ENCODE measurements around the gene PCNX2. TPM values are rescaled to one million over a fixed set of nuclear protein-coding genes. Genes with fewer than 3 reads are reported as not detected.
A peak's percentile ranks its signal among the peaks of the same experiment; 100 is the strongest.

The PCNX2 gene
- total and polyA plus RNA-seq, 10 of the 15 experiments (the other 5 are each of a cell fraction or from before 2014, with no cell fraction given) = 2.1 to 16.4 (median 8.1) TPM

DNA sequence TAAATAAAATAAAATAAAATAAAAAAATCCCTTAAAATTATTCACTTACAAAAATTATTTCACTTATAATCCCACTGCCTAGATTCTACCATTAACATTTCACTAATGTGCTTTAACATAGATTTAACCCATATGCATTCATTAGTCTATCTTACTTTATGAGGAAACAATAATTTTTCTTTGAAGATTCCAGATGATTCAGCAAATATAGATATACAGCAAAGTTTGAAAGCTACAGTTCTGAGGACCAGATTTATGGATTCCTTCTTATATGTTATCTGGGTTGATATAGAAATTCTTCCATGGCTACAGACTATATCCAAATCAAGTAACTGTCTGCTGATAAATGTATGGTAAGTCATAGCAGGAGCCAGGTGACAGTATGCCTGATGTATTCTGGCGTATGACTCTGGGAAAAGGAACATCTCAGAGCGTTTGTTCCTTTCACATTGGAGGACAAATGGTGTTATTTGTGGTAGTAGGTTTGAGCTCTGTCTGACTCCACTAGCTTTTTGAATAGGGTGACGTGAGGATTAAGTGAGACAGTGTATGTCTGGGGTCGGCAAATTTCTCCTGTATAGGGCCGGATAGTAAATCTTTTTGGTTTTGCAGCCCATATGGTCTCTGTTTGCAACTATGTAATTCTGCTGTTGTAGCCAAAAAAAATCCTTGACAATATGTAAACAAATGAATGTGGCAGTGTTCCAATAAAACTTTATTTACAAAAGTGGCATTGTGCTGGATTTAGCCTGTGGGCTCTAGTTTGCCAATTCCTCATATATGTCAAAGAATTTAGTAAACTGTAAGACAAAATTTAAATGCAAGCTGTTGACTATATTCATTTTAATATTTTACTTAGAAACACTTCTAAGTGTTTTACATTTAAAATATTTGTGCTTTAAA, 41.3 kb upstream of the PCNX2 start:
- SMC1A ChIA-PET (ENCODE audit: uncharacterized antibody, unreplicated experiment) = no interaction called here
- no peak for TF ChIP-seq MYB (IDR thresholded peaks at IDR 0.05; ENCODE audit: borderline replicate concordance, low read depth, low read length)
- TF ChIP-seq, protein P1, sequence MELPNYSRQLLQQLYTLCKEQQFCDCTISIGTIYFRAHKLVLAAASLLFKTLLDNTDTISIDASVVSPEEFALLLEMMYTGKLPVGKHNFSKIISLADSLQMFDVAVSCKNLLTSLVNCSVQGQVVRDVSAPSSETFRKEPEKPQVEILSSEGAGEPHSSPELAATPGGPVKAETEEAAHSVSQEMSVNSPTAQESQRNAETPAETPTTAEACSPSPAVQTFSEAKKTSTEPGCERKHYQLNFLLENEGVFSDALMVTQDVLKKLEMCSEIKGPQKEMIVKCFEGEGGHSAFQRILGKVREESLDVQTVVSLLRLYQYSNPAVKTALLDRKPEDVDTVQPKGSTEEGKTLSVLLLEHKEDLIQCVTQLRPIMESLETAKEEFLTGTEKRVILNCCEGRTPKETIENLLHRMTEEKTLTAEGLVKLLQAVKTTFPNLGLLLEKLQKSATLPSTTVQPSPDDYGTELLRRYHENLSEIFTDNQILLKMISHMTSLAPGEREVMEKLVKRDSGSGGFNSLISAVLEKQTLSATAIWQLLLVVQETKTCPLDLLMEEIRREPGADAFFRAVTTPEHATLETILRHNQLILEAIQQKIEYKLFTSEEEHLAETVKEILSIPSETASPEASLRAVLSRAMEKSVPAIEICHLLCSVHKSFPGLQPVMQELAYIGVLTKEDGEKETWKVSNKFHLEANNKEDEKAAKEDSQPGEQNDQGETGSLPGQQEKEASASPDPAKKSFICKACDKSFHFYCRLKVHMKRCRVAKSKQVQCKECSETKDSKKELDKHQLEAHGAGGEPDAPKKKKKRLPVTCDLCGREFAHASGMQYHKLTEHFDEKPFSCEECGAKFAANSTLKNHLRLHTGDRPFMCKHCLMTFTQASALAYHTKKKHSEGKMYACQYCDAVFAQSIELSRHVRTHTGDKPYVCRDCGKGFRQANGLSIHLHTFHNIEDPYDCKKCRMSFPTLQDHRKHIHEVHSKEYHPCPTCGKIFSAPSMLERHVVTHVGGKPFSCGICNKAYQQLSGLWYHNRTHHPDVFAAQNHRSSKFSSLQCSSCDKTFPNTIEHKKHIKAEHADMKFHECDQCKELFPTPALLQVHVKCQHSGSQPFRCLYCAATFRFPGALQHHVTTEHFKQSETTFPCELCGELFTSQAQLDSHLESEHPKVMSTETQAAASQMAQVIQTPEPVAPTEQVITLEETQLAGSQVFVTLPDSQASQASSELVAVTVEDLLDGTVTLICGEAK (IDR thresholded peaks at IDR 0.05; ENCODE audit: borderline replicate concordance) = peak; percentile 53
- intact Hi-C loops (cut with micrococcal nuclease; ENCODE audit: unreplicated experiment) = no loop called here
- CTCF ChIA-PET = no interaction called here
- no peaks in the 10 kb centered on the region for H3K27me3 ChIP-seq (replicated peaks in 1 of 2; ENCODE audit: control insufficient read depth in 2 of 2, insufficient read depth in 2 of 2, low read length in 1 of 2)
- ATAC-seq (no peak), DNase-seq (ENCODE audit: low read depth, low spot score) (no peak), FAIRE-seq (no peak)
- POLR2A ChIA-PET = no interaction called here
- in situ Hi-C loops (cut with MboI) = no loop called here
- no peaks in the 10 kb centered on the region for H3K9me3 ChIP-seq (replicated peaks; ENCODE audit: control insufficient read depth, insufficient read depth, low read length)
- H3K79me2 ChIP-seq (ENCODE audit: control insufficient read depth, insufficient read depth, low read length) = no peaks in the 10 kb centered on the region
- RAD21 ChIA-PET (ENCODE audit: unreplicated experiment) = no interaction called here
- H3K27ac ChIP-seq (ENCODE audit: control insufficient read depth, insufficient read depth) = no peak overlapping the region
- no peak overlapping the region for H3K4me2 ChIP-seq (ENCODE audit: control insufficient read depth, insufficient read depth)
- H4K20me1 ChIP-seq (ENCODE audit: control insufficient read depth, insufficient read depth) = no peaks in the 10 kb centered on the region
- H3K9ac ChIP-seq (ENCODE audit: control insufficient read depth, insufficient read depth, low read length) = no peak overlapping the region
- BruUV-seq (replicated peaks) = no TSS peak
- H3K4me3 ChIP-seq = no peak overlapping the region
- no peaks in the 10 kb centered on the region for H3K36me3 ChIP-seq (ENCODE audit: control insufficient read depth in 2 of 2, insufficient read depth in 2 of 2, low read length in 1 of 2)
- H3K4me1 ChIP-seq (ENCODE audit: control insufficient read depth, insufficient read depth, low read length) = no peaks in the 10 kb centered on the region
- WGBS (ENCODE audit: insufficient coverage, insufficient replicate concordance, low lambda C conversion rate, missing lambda C conversion rate) = 60% methylated on average over 5 of the region's 5 CpGs
- no peak overlapping the region for H2AFZ ChIP-seq (ENCODE audit: control insufficient read depth, low read depth, low read length)

All from GM12878 (cell line).